ENCODE results near the gene SPINT2. TPM values are rescaled to one million over a fixed set of nuclear protein-coding genes. Genes with fewer than 3 reads are reported as not detected.

The SPINT2 gene
- total and polyA plus RNA-seq, 2 of the 13 experiments (the other 11 are each of a cell fraction or from before 2014, with no cell fraction given), result 0.31 to 0.77 TPM

DNA sequence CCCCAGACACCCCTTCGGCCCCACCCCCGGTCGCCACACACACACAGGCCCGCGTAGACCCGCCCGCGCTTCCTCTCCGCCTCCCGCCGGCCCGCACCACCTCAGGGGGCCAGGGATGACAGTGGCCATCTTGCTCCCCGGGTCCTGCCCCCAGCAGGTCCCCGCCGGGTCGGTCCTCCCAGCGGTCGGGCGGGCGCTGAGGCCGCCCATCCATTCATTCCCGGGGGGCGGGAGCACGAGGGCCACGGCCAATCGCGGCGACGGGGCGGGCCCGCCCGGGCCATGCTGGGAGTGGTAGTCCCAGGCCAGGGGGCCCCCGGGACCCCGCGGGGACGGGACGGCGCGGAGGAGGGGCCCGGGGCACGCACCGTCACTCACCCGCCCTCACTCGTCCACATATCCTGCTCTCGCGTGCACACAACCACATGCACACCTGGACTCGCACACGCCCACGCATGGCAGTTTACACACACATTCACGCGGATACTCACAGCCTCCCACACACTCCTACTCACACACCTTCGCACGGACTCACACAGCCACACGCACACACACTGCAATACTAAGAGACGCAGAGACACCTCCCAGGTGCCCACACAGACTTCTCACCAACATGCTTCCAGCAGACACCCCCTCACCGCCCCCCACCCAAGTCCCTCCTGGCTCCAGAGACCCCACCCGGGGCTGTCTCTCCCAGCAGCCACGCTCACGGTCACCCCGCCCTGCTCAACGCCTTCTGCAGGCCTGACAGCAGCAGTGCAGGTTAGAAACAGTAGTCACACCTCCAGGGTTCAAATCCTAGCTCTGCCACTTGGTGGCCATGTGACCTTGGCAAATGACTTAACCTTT lies 40.1 kb upstream of the SPINT2 start, which contains the start of gene DPF1 (continued):
- TF ChIP-seq HMGXB4 (CRISPR knock-in tag; IDR thresholded peaks at IDR 0.05; ENCODE audit: borderline replicate concordance in 1 of 2, low read depth in 1 of 2), result peak; percentile 25 to 65; a peak in 1 of 4 replicates
- peak; percentile 45; the same call in 1 of the 2 replicates for TF ChIP-seq RBFOX2 (IDR thresholded peaks at IDR 0.05; ENCODE audit: low read depth, low read length)
- TF ChIP-seq ZNF326 (CRISPR knock-in tag; IDR thresholded peaks at IDR 0.05; ENCODE audit: borderline replicate concordance), result no peak
- TF ChIP-seq GFI1 (CRISPR knock-in tag; IDR thresholded peaks at IDR 0.05; ENCODE audit: borderline replicate concordance), result peak; percentile 66; the same call in 1 of the 2 replicates
- TF ChIP-seq ZNF354B (CRISPR knock-in tag; IDR thresholded peaks at IDR 0.05), result no peak
- no peak for TF ChIP-seq ZKSCAN8 (CRISPR knock-in tag; IDR thresholded peaks at IDR 0.05; ENCODE audit: borderline replicate concordance)
- TF ChIP-seq ARHGAP35 (CRISPR knock-in tag; IDR thresholded peaks at IDR 0.05; ENCODE audit: borderline replicate concordance), result 0 out of 2 replicates have a peak, but pooled peaks have one; percentile 37
- TF ChIP-seq IRF1 (CRISPR knock-in tag; IDR thresholded peaks at IDR 0.05; ENCODE audit: low read depth), result no peak
- TF ChIP-seq ARNT2 (CRISPR knock-in tag; IDR thresholded peaks at IDR 0.05; ENCODE audit: low read depth), result 0 out of 2 replicates have a peak, but pooled peaks have one; percentile 28
- TF ChIP-seq SMAD3 (CRISPR knock-in tag; IDR thresholded peaks at IDR 0.05), result 0 out of 2 replicates have a peak, but pooled peaks have one; percentile 36
- no peak; the same call in 1 of the 2 replicates for TF ChIP-seq MYC (CRISPR knock-in tag; IDR thresholded peaks at IDR 0.05; ENCODE audit: borderline replicate concordance)
- TF ChIP-seq YY1 (IDR thresholded peaks at IDR 0.05; ENCODE audit: insufficient read depth, insufficient replicate concordance, low read depth, low read length), result peak; percentile 86
- peak; percentile 51; the same call in 1 of the 2 replicates for TF ChIP-seq NR2C2 (CRISPR knock-in tag; IDR thresholded peaks at IDR 0.05; ENCODE audit: borderline replicate concordance)
- peak; percentile 31; the same call in 1 of the 2 replicates for TF ChIP-seq PAXIP1 (CRISPR knock-in tag; conservative IDR thresholded peaks at IDR 0.05)
- no peak for TF ChIP-seq ZNF234 (CRISPR knock-in tag; conservative IDR thresholded peaks at IDR 0.05)
- TF ChIP-seq KDM5B (CRISPR knock-in tag; IDR thresholded peaks at IDR 0.05; ENCODE audit: borderline replicate concordance), result peak; percentile 70
- TF ChIP-seq PAWR (CRISPR knock-in tag; IDR thresholded peaks at IDR 0.05; ENCODE audit: borderline replicate concordance), result no peak
- TF ChIP-seq ZNF737 (CRISPR knock-in tag; IDR thresholded peaks at IDR 0.05; ENCODE audit: borderline replicate concordance), result no peak
- no peak for TF ChIP-seq CHCHD3 (CRISPR knock-in tag; IDR thresholded peaks at IDR 0.05)
- TF ChIP-seq EED (CRISPR knock-in tag; IDR thresholded peaks at IDR 0.05), result no peak
- peak; percentile 36; the same call in 1 of the 2 replicates for TF ChIP-seq SP5 (CRISPR knock-in tag; IDR thresholded peaks at IDR 0.05; ENCODE audit: borderline replicate concordance, low read depth)
